ENCODE measurements around the gene PMPCA. TPM values are rescaled to one million over a fixed set of nuclear protein-coding genes. Genes with fewer than 3 reads are reported as not detected.

The PMPCA gene, protein sequence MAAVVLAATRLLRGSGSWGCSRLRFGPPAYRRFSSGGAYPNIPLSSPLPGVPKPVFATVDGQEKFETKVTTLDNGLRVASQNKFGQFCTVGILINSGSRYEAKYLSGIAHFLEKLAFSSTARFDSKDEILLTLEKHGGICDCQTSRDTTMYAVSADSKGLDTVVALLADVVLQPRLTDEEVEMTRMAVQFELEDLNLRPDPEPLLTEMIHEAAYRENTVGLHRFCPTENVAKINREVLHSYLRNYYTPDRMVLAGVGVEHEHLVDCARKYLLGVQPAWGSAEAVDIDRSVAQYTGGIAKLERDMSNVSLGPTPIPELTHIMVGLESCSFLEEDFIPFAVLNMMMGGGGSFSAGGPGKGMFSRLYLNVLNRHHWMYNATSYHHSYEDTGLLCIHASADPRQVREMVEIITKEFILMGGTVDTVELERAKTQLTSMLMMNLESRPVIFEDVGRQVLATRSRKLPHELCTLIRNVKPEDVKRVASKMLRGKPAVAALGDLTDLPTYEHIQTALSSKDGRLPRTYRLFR
- 10 to 100 TPM; 66.7 to 69.8 TPM for total RNA-seq
- polyA plus RNA-seq (ENCODE audit: insufficient read depth, low read depth, low replicate concordance): 78.4 TPM
- long read RNA-seq, donor 1, transcript PMPCA-201 (13 exons, 2,174 nt): major isoform, 13 of 15 reads
- long read RNA-seq, donor 1, partial matches to known transcripts: 0 of 15 reads
- long read RNA-seq, donor 1, other reads (novel, unspliced or antisense): 0 of 15 reads
- long read RNA-seq, donor 2, transcript PMPCA-201 (13 exons, 2,174 nt): major isoform, 16 of 17 reads
- long read RNA-seq, donor 2, partial matches to known transcripts: 0 of 17 reads
- long read RNA-seq, donor 2, other reads (novel, unspliced or antisense): 0 of 17 reads

DNA sequence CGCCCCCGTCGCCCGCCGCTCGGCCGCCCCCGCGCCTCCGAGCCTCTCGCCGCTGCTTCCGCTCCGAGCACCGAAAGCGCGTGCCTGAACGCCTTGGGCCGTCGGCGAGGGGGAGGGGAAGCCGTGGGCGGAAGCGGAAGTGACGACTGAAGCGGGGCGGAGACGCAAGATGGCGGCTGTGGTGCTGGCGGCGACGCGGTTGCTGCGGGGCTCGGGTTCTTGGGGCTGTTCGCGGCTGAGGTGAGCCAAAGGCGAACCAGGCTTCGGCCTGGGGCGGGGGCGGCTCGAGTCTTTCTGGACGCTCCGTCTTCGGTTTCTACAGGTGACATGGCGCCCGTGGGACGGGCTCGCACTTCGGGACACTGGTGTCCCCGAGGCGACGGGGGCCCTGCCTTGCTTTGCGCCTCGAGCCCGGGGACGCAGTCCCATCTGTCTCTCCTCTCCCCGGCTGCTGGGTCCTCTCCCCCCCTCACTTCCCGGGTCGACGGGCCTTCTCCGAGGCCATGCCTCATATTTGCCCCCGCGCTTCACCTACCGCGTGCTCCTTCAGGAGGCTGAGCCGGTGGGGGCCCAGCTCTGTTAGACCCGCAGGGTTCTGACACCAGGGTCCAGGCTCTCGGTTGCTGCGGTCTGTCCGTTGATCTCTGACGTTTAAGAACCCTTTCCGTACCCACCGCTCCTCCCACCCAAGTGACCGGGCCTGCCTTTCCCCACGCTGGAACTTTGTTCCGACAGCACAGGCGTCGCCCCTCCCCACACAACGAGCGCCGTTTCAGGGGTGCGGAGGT lies at the start of gene PMPCA, which contains the start of gene ENTR1:
Gene PMPCA, plus strand, starts transcription at position 159 of the 788 bp plus-strand sequence. Its CDS starts 11 bp downstream, at position 170.
Gene ENTR1, minus strand, starts transcription at position 115 of the 788 bp plus-strand sequence. CDS start 217 bp downstream, outside the sequence.
- 0% methylated on average over 11 to 83 of the region's 83 CpGs for WGBS, 2 donors

DNA sequence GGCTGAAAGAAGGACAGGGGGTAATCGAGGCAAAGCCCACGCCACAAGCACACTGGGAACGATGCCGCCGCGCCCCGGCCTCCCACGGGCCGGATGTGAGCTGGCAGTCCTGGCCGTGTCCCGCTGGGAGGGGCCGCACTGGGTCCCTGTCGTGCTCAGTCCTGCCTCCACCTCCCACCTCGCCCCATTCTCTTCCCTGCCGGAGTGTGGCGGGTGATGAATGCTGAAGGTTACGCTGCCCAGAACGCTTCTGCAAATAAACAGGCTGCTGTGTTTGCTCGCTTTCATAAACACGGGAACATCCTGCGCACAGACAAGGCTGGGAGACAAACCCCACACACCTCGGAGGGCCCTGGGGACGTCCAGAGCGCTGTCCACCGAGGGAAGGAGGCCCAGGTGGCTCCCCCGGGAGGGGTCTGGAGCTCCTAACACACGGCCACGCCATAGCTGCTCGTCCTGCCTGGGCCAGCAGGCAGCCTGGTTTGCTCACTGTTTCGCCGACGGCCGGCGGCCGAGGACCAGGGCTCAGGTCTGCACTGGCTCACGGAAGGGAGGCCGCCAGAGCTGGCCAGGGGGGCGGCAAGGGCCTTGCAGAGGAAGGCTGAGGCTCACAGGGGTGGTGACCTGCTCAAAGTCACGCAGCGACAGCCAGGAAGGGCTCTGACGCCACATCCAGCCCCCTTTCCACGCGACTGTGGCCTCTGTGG lies 49.3 kb upstream of the PMPCA start:
- H3K36me3 ChIP-seq (ENCODE audit: low read depth, missing control alignments): no peaks in the 10 kb centered on the region
- H3K9me3 ChIP-seq: no peaks in the 10 kb centered on the region
- no peaks in the 10 kb centered on the region for H3K27me3 ChIP-seq
- peak overlapping the region in 1 of 2 donors; percentile 19 for H3K27ac ChIP-seq
- intact Hi-C loops (cut with DNase I; ENCODE audit: low total_unique reads): no loop called here
- TF ChIP-seq, protein P1, sequence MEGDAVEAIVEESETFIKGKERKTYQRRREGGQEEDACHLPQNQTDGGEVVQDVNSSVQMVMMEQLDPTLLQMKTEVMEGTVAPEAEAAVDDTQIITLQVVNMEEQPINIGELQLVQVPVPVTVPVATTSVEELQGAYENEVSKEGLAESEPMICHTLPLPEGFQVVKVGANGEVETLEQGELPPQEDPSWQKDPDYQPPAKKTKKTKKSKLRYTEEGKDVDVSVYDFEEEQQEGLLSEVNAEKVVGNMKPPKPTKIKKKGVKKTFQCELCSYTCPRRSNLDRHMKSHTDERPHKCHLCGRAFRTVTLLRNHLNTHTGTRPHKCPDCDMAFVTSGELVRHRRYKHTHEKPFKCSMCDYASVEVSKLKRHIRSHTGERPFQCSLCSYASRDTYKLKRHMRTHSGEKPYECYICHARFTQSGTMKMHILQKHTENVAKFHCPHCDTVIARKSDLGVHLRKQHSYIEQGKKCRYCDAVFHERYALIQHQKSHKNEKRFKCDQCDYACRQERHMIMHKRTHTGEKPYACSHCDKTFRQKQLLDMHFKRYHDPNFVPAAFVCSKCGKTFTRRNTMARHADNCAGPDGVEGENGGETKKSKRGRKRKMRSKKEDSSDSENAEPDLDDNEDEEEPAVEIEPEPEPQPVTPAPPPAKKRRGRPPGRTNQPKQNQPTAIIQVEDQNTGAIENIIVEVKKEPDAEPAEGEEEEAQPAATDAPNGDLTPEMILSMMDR (IDR thresholded peaks at IDR 0.05): no peak
- TF ChIP-seq POLR2A (IDR thresholded peaks at IDR 0.05): no peak
- DNase-seq: no peak
- H3K4me3 ChIP-seq: no peak overlapping the region
- peaks cover 7% of the 10 kb centered on the region for H3K4me1 ChIP-seq
- 76 to 82% methylated on average over 24 to 43 of the region's 43 CpGs for WGBS, 2 donors

More for the DNA sequence above, at the start of gene PMPCA, which contains the start of gene ENTR1:
- H3K27ac ChIP-seq: peak within 1 kb of the TSS; percentile 78 to 85
- peak within 1 kb of the TSS; percentile 90 to 99 for H3K4me3 ChIP-seq
- intact Hi-C loops (cut with DNase I; ENCODE audit: low total_unique reads): no loop called here
- TF ChIP-seq, protein P1 (IDR thresholded peaks at IDR 0.05): no peak
- TF ChIP-seq POLR2A (IDR thresholded peaks at IDR 0.05): peak; percentile 32
- no peaks in the 10 kb centered on the region for H3K36me3 ChIP-seq (ENCODE audit: low read depth, missing control alignments)
- peaks cover 15% of the 10 kb centered on the region for H3K4me1 ChIP-seq
- peak; percentile 94 for DNase-seq
- no peaks in the 10 kb centered on the region for H3K27me3 ChIP-seq
- no peaks in the 10 kb centered on the region for H3K9me3 ChIP-seq

DNA sequence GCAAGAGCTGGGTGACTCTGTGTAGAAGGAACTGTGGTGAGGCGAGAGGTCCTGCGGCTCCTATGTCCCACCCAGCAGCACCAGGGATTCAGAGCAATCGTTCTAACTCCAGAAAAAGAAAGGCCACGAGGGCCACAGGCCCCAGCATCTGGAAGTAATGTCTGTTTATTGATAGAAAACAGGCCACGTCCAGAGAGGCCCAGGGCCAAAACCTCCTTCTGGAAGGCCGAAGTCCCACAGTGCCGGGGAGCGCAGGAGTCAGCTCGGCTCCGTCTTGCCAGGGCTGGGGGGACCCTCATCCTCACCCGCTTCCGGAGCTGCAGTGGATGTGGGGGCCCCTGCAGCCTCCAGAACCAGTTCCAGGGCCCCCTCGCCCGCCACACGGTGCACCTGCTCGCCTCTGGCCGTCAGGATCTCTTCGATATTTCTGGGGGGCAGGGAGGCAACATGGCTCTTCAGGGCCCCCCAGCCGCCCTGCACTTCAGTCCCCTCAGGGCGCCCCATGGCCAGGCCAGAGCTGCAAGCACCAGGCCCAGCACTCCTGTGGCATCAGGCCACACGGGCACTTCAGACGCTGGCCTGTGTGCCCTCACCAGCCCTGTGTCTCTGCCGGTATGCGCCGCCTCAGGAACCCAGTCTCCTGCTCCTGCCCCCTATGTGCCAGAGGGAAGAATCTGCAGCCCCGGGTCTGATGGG lies 48.6 kb upstream of the PMPCA start:
- no peak for DNase-seq
- Histone ChIP-seq H3K4me3 (no peak overlapping the region), H3K36me3 (ENCODE audit: low read depth, missing control alignments) (no peaks in the 10 kb centered on the region), H3K4me1 (peaks cover 7% of the 10 kb centered on the region), H3K27ac (peak overlapping the region in 1 of 2 donors; percentile 19), H3K9me3 (no peaks in the 10 kb centered on the region), H3K27me3 (no peaks in the 10 kb centered on the region)
- no peak for TF ChIP-seq POLR2A (IDR thresholded peaks at IDR 0.05)
- TF ChIP-seq, protein P1 (IDR thresholded peaks at IDR 0.05): no peak
- 75 to 83% methylated on average over 19 to 26 of the region's 26 CpGs for WGBS, 2 donors
- intact Hi-C loops (cut with DNase I; ENCODE audit: low total_unique reads): no loop called here

DNA sequence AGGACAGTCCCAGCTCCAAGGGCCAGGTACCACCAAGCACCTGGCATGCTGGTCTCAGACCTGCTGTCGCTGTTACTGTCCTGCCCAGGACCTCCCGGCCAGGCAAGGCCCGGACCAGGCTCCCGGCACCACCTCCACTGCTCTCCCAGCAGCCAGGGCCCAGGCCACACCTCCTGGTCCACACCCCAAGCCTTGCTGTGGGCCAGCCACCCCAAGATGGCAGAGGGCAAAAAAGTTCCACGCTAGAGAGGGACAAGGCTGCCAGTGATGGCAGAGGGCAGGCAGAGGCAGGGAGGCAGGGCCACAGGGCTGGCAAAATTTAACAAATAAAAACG lies 48.0 kb upstream of the PMPCA start:
- 92% methylated on average over 6 of the region's 6 CpGs for WGBS, 2 donors
- no peaks in the 10 kb centered on the region for H3K9me3 ChIP-seq
- H3K27ac ChIP-seq: peak overlapping the region in 1 of 2 donors; percentile 94
- intact Hi-C loops (cut with DNase I; ENCODE audit: low total_unique reads): no loop called here
- DNase-seq: no peak
- peaks cover 7% of the 10 kb centered on the region for H3K4me1 ChIP-seq
- no peaks in the 10 kb centered on the region for H3K36me3 ChIP-seq (ENCODE audit: low read depth, missing control alignments)
- no peaks in the 10 kb centered on the region for H3K27me3 ChIP-seq
- no peak for TF ChIP-seq POLR2A (IDR thresholded peaks at IDR 0.05)
- TF ChIP-seq, protein P1 (IDR thresholded peaks at IDR 0.05): no peak
- peak overlapping the region in 1 of 2 donors; percentile 71 for H3K4me3 ChIP-seq

Data from testis (tissue), 5 donors.